ENCODE measurements around the gene LRCH1. TPM values are rescaled to one million over a fixed set of nuclear protein-coding genes. Genes with fewer than 3 reads are reported as not detected.

Gene LRCH1
- total and polyA plus RNA-seq, 10 of the 15 experiments (the other 5 are each of a cell fraction or from before 2014, with no cell fraction given) = 5.3 to 48.9 (median 14.4) TPM

GRCh38 chr13:46580362-46580839 lies 27.4 kb downstream of the LRCH1 start (continued):
- peak; percentile 35; the same call in 1 of the 2 replicates for TF ChIP-seq PKNOX1 (IDR thresholded peaks at IDR 0.05)
- TF ChIP-seq HDGF (IDR thresholded peaks at IDR 0.05) = no peak
- no peak for TF ChIP-seq EGR1 (IDR thresholded peaks at IDR 0.05; ENCODE audit: borderline replicate concordance in 1 of 2, low read depth in 2 of 2, low read length in 2 of 2)
- TF ChIP-seq, protein P1, sequence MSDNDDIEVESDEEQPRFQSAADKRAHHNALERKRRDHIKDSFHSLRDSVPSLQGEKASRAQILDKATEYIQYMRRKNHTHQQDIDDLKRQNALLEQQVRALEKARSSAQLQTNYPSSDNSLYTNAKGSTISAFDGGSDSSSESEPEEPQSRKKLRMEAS (IDR thresholded peaks at IDR 0.05; ENCODE audit: low read depth, low read length) = no peak
- TF ChIP-seq CHD2 (IDR thresholded peaks at IDR 0.05; ENCODE audit: borderline replicate concordance, low read depth, low read length) = no peak
- peak; percentile 74 for TF ChIP-seq POLR2AphosphoS5 (IDR thresholded peaks at IDR 0.05; ENCODE audit: low read length)
- TF ChIP-seq, protein P2, sequence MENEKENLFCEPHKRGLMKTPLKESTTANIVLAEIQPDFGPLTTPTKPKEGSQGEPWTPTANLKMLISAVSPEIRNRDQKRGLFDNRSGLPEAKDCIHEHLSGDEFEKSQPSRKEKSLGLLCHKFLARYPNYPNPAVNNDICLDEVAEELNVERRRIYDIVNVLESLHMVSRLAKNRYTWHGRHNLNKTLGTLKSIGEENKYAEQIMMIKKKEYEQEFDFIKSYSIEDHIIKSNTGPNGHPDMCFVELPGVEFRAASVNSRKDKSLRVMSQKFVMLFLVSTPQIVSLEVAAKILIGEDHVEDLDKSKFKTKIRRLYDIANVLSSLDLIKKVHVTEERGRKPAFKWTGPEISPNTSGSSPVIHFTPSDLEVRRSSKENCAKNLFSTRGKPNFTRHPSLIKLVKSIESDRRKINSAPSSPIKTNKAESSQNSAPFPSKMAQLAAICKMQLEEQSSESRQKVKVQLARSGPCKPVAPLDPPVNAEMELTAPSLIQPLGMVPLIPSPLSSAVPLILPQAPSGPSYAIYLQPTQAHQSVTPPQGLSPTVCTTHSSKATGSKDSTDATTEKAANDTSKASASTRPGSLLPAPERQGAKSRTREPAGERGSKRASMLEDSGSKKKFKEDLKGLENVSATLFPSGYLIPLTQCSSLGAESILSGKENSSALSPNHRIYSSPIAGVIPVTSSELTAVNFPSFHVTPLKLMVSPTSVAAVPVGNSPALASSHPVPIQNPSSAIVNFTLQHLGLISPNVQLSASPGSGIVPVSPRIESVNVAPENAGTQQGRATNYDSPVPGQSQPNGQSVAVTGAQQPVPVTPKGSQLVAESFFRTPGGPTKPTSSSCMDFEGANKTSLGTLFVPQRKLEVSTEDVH (IDR thresholded peaks at IDR 0.05; ENCODE audit: low read depth, partially characterized antibody) = no peak
- TF ChIP-seq CHD1 (IDR thresholded peaks at IDR 0.05; ENCODE audit: low read depth, low read length) = no peak
- TF ChIP-seq NFYB (IDR thresholded peaks at IDR 0.05; ENCODE audit: insufficient read depth, low read depth, low read length) = no peak
- no peak for TF ChIP-seq YBX1 (IDR thresholded peaks at IDR 0.05)
- peak; percentile 34; the same call in 1 of the 2 replicates for TF ChIP-seq JUNB (IDR thresholded peaks at IDR 0.05)
- peak; percentile 69 for TF ChIP-seq NFIC (IDR thresholded peaks at IDR 0.05; ENCODE audit: low read depth, low read length)
- TF ChIP-seq NFYA (IDR thresholded peaks at IDR 0.05; ENCODE audit: borderline replicate concordance, low read depth, low read length) = no peak
- TF ChIP-seq, protein P3, sequence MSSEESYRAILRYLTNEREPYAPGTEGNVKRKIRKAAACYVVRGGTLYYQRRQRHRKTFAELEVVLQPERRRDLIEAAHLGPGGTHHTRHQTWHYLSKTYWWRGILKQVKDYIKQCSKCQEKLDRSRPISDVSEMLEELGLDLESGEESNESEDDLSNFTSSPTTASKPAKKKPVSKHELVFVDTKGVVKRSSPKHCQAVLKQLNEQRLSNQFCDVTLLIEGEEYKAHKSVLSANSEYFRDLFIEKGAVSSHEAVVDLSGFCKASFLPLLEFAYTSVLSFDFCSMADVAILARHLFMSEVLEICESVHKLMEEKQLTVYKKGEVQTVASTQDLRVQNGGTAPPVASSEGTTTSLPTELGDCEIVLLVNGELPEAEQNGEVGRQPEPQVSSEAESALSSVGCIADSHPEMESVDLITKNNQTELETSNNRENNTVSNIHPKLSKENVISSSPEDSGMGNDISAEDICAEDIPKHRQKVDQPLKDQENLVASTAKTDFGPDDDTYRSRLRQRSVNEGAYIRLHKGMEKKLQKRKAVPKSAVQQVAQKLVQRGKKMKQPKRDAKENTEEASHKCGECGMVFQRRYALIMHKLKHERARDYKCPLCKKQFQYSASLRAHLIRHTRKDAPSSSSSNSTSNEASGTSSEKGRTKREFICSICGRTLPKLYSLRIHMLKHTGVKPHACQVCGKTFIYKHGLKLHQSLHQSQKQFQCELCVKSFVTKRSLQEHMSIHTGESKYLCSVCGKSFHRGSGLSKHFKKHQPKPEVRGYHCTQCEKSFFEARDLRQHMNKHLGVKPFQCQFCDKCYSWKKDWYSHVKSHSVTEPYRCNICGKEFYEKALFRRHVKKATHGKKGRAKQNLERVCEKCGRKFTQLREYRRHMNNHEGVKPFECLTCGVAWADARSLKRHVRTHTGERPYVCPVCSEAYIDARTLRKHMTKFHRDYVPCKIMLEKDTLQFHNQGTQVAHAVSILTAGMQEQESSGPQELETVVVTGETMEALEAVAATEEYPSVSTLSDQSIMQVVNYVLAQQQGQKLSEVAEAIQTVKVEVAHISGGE (CRISPR knock-in tag; IDR thresholded peaks at IDR 0.05) = no peak
- TF ChIP-seq GATAD2B (conservative IDR thresholded peaks at IDR 0.05; ENCODE audit: low read depth) = peak; percentile 62; the same call in 1 of the 2 replicates
- no peak for TF ChIP-seq ZNF274 (IDR thresholded peaks at IDR 0.05; ENCODE audit: insufficient read depth, insufficient read length)
- no peak for TF ChIP-seq NRF1 (conservative IDR thresholded peaks at IDR 0.05; ENCODE audit: low read depth, low read length)
- TF ChIP-seq SRF (IDR thresholded peaks at IDR 0.05; ENCODE audit: low read depth in 2 of 2, low read length in 2 of 2) = no peak
- no peak for TF ChIP-seq TCF3 (IDR thresholded peaks at IDR 0.05; ENCODE audit: borderline replicate concordance, insufficient read depth, low read depth, low read length)
- no peak for TF ChIP-seq CBFB (IDR thresholded peaks at IDR 0.05; ENCODE audit: low read depth)
- TF ChIP-seq, protein P4, sequence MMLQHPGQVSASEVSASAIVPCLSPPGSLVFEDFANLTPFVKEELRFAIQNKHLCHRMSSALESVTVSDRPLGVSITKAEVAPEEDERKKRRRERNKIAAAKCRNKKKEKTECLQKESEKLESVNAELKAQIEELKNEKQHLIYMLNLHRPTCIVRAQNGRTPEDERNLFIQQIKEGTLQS (IDR thresholded peaks at IDR 0.05; ENCODE audit: borderline replicate concordance, extremely low read depth, low read depth, low read length) = no peak
- no peak for TF ChIP-seq BMI1 (IDR thresholded peaks at IDR 0.05; ENCODE audit: borderline replicate concordance)

All from GM12878 (cell line).